Measurements from ENCODE around the gene CROCC2. TPM values are rescaled to one million over a fixed set of nuclear protein-coding genes. Genes with fewer than 3 reads are reported as not detected.

The CROCC2 gene
- not detected in 2 replicates for total RNA-seq

GRCh38 chr2:240906141-240906910 lies at the start of gene CROCC2:
Gene CROCC2, plus strand, starts transcription at chr2:240906336. Its CDS starts 178 bp downstream, at chr2:240906514.

GRCh38 chr2:240868286-240869108 lies 37.6 kb upstream of the CROCC2 start, which contains the start of gene AGXT:
Gene AGXT, plus strand, starts transcription at chr2:240868824. Its CDS starts 42 bp downstream, at chr2:240868866.

GRCh38 chr2:240895656-240896388 lies 10.3 kb upstream of the CROCC2 start, which contains the start of gene MAB21L4:
Gene MAB21L4, minus strand, starts transcription at chr2:240896156. Its CDS starts 159 bp downstream, at chr2:240895997.

GRCh38 chr2:240997856-240998705 lies 91.9 kb downstream of the CROCC2 start, which contains the start of gene SNED1:
Gene SNED1, plus strand, starts transcription at chr2:240998618. Its CDS starts 220 bp downstream, at chr2:240998838.

Other genes starting within 250 kb of the CROCC2 start
- gene AQP12B, start 223.5 kb upstream of the CROCC2 start, total RNA-seq: not detected in 2 replicates
- not detected in 2 replicates for gene AQP12A, start 214.5 kb upstream of the CROCC2 start, total RNA-seq
- gene KIF1A, start 86.1 kb upstream of the CROCC2 start, total RNA-seq: not detected in 2 replicates
- not detected in 2 replicates for gene AGXT, start 37.5 kb upstream of the CROCC2 start, total RNA-seq
- under 0.01 TPM in 1 of 2 replicates, not detected in the other for gene MAB21L4, start 10.2 kb upstream of the CROCC2 start, total RNA-seq
- 23.1 and 26.3 TPM in 2 replicates for gene SNED1, start 92.3 kb downstream of the CROCC2 start, total RNA-seq
- 27.0 and 33.2 TPM in 2 replicates for gene MTERF4, start 196.0 kb downstream of the CROCC2 start, total RNA-seq
- gene PASK, start 243.1 kb downstream of the CROCC2 start, total RNA-seq: 6.5 and 9.0 TPM in 2 replicates
- 53.0 and 56.9 TPM in 2 replicates for gene PPP1R7, start 244.1 kb downstream of the CROCC2 start, total RNA-seq